ENCODE data around the gene MYL5.

DNA sequence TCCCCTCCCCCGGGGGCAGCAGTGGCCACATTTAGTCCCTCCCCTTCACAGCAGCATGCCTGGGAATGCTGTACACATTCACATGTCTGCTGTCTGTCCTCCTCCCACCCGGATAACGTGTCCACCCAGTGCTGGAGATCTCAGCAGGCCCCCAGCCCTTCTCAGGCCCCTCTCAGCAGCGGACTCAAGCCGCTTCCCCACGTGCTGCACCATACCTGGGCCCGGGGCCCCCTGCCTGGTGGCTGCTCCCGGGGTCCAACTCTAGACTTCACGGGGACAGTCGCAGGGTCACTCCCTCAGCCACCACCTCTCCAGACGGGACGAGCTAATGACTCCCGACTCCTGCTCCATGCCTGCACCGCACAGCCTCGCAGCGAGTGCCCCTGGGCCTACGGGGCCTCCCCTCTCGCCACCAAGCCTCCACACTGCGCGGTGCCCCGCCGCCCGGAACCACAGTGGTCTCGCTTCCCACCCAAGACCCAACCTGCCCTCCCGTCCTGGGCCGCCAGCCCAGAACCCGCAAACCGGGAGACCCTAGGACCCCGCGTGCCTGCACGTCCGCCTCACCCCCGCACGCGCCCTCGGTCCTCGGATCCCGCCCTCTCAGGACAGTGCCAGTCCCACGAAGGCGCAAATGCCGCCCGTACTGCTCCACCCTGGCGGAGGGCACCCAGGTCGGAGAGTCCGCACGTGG is 30.0 kb downstream of the MYL5 start:
- TF ChIP-seq POLR2AphosphoS5 (IDR thresholded peaks at IDR 0.05) (no peak), TAF1 (IDR thresholded peaks at IDR 0.05; ENCODE audit: low read depth) (no peak), SMC3 (conservative IDR thresholded peaks at IDR 0.05; ENCODE audit: poor library complexity) (no peak), EZH2 (IDR thresholded peaks at IDR 0.05; ENCODE audit: borderline replicate concordance, insufficient read depth, low read length, poor library complexity, severe bottlenecking) (no peak), EP300 (conservative IDR thresholded peaks at IDR 0.05; ENCODE audit: poor library complexity, severe bottlenecking) (no peak), RAD21 (conservative IDR thresholded peaks at IDR 0.05) (no peak)
- TF ChIP-seq, protein P1, sequence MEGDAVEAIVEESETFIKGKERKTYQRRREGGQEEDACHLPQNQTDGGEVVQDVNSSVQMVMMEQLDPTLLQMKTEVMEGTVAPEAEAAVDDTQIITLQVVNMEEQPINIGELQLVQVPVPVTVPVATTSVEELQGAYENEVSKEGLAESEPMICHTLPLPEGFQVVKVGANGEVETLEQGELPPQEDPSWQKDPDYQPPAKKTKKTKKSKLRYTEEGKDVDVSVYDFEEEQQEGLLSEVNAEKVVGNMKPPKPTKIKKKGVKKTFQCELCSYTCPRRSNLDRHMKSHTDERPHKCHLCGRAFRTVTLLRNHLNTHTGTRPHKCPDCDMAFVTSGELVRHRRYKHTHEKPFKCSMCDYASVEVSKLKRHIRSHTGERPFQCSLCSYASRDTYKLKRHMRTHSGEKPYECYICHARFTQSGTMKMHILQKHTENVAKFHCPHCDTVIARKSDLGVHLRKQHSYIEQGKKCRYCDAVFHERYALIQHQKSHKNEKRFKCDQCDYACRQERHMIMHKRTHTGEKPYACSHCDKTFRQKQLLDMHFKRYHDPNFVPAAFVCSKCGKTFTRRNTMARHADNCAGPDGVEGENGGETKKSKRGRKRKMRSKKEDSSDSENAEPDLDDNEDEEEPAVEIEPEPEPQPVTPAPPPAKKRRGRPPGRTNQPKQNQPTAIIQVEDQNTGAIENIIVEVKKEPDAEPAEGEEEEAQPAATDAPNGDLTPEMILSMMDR (IDR thresholded peaks at IDR 0.05; ENCODE audit: poor library complexity, severe bottlenecking) = no peak
- TF ChIP-seq, protein P2, sequence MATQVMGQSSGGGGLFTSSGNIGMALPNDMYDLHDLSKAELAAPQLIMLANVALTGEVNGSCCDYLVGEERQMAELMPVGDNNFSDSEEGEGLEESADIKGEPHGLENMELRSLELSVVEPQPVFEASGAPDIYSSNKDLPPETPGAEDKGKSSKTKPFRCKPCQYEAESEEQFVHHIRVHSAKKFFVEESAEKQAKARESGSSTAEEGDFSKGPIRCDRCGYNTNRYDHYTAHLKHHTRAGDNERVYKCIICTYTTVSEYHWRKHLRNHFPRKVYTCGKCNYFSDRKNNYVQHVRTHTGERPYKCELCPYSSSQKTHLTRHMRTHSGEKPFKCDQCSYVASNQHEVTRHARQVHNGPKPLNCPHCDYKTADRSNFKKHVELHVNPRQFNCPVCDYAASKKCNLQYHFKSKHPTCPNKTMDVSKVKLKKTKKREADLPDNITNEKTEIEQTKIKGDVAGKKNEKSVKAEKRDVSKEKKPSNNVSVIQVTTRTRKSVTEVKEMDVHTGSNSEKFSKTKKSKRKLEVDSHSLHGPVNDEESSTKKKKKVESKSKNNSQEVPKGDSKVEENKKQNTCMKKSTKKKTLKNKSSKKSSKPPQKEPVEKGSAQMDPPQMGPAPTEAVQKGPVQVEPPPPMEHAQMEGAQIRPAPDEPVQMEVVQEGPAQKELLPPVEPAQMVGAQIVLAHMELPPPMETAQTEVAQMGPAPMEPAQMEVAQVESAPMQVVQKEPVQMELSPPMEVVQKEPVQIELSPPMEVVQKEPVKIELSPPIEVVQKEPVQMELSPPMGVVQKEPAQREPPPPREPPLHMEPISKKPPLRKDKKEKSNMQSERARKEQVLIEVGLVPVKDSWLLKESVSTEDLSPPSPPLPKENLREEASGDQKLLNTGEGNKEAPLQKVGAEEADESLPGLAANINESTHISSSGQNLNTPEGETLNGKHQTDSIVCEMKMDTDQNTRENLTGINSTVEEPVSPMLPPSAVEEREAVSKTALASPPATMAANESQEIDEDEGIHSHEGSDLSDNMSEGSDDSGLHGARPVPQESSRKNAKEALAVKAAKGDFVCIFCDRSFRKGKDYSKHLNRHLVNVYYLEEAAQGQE (IDR thresholded peaks at IDR 0.05; ENCODE audit: borderline replicate concordance) = no peak

Measured in neural cell (in vitro differentiated cells).